AG10803 (cell line): ENCODE data around the gene APOC1.

Source experiments
- DNase-seq: peaks from one replicate; pipeline ENCODE4 v3.0.0; 2010; ENCODE audit warnings: low read depth
- H3K4me3 ChIP-seq: 2 replicates; pipeline ENCODE4 v1.5.1; 2011; ENCODE audit warnings: mild to moderate bottlenecking, low read length, control low read depth
- CTCF ChIP-seq: conservative IDR thresholded peaks from 2 replicates; pipeline ENCODE4 v1.5.1; 2011; ENCODE audit warnings: mild to moderate bottlenecking, low read length, control low read depth, inconsistent platforms

The APOC1 gene

GRCh38 chr19:44960906-44961728 is 46.7 kb downstream of the APOC1 start:
- no peak for TF ChIP-seq CTCF
- no peak overlapping the region for H3K4me3 ChIP-seq
- DNase-seq = no peak

DNA sequence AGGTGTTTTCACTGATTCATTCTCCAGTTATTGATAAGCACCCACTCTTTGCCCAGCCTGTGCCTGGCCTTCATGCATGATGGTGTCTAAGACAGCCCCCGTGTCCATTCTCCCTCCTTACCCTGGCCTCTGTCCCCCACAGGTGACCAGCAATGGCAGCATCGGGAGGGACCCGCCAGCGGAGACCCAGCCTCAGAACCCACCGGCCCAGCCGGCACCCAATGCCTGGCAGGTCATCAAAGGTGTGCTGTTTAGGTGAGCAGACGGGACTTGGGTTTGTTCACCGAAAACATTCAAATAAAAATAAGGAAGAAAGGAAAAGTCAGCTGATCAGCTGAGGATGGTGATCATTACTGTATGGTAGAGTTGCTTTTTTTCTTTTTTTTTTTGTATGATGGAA is 47.4 kb downstream of the APOC1 start:
- no peak overlapping the region for H3K4me3 ChIP-seq
- no peak for DNase-seq
- no peak for TF ChIP-seq CTCF

GRCh38 chr19:44968118-44968517 is 53.7 kb downstream of the APOC1 start:
- no peak for TF ChIP-seq CTCF
- no peak overlapping the region for H3K4me3 ChIP-seq
- no peak for DNase-seq

GRCh38 chr19:44968670-44969069 is 54.3 kb downstream of the APOC1 start:
- DNase-seq = no peak
- TF ChIP-seq CTCF = no peak
- no peak overlapping the region for H3K4me3 ChIP-seq
